ENCODE measurements around the gene PRR35. TPM values are rescaled to one million over a fixed set of nuclear protein-coding genes. Genes with fewer than 3 reads are reported as not detected.

PRR35 gene
- polyA plus RNA-seq, 1 donor from 2014 or later: not detected

DNA sequence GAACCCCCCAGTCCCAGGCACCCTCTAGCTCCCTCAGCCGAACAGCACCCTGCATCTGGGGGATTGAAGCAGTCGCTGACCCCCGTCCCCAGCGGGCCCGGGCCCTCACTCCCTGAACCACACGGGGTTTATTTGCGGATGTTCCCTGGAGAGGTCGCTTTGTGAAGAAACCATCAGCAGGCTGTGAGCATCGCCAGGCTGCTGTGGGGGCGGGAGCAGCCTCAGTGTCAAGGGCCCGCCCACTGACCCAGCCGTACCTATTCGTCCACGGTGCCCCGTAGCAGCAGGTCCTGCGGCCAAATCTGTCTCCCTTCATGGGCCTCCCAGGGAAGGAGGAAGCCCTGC lies 23.2 kb downstream of the PRR35 start:
- Histone ChIP-seq H3K79me2 (replicated peaks; ENCODE audit: insufficient read depth, low read length) (no peaks in the 10 kb centered on the region), H3K4me3 (ENCODE audit: low read length) (no peak overlapping the region), H3K27ac (ENCODE audit: low read length) (no peak overlapping the region), H3K9ac (ENCODE audit: low read length) (no peak overlapping the region), H3K27me3 (ENCODE audit: insufficient read depth, low read depth, low read length) (no peaks in the 10 kb centered on the region), H3F3A (ENCODE audit: insufficient read depth, low read length, poor library complexity, severe bottlenecking) (no peaks in the 10 kb centered on the region), H3K4me2 (ENCODE audit: low read length) (no peak overlapping the region), H4K20me1 (ENCODE audit: insufficient read depth) (no peaks in the 10 kb centered on the region), H3K36me3 (ENCODE audit: insufficient read depth, low read length) (no peaks in the 10 kb centered on the region), H3K9me2 (ENCODE audit: insufficient read depth, low read length) (no peaks in the 10 kb centered on the region), H3K9me3 (ENCODE audit: low read length) (no peaks in the 10 kb centered on the region), H2AFZ (ENCODE audit: low read depth, low read length) (no peak overlapping the region)
- TF ChIP-seq, protein P1, sequence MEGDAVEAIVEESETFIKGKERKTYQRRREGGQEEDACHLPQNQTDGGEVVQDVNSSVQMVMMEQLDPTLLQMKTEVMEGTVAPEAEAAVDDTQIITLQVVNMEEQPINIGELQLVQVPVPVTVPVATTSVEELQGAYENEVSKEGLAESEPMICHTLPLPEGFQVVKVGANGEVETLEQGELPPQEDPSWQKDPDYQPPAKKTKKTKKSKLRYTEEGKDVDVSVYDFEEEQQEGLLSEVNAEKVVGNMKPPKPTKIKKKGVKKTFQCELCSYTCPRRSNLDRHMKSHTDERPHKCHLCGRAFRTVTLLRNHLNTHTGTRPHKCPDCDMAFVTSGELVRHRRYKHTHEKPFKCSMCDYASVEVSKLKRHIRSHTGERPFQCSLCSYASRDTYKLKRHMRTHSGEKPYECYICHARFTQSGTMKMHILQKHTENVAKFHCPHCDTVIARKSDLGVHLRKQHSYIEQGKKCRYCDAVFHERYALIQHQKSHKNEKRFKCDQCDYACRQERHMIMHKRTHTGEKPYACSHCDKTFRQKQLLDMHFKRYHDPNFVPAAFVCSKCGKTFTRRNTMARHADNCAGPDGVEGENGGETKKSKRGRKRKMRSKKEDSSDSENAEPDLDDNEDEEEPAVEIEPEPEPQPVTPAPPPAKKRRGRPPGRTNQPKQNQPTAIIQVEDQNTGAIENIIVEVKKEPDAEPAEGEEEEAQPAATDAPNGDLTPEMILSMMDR (IDR thresholded peaks at IDR 0.05; ENCODE audit: poor library complexity, severe bottlenecking): no peak

DNA sequence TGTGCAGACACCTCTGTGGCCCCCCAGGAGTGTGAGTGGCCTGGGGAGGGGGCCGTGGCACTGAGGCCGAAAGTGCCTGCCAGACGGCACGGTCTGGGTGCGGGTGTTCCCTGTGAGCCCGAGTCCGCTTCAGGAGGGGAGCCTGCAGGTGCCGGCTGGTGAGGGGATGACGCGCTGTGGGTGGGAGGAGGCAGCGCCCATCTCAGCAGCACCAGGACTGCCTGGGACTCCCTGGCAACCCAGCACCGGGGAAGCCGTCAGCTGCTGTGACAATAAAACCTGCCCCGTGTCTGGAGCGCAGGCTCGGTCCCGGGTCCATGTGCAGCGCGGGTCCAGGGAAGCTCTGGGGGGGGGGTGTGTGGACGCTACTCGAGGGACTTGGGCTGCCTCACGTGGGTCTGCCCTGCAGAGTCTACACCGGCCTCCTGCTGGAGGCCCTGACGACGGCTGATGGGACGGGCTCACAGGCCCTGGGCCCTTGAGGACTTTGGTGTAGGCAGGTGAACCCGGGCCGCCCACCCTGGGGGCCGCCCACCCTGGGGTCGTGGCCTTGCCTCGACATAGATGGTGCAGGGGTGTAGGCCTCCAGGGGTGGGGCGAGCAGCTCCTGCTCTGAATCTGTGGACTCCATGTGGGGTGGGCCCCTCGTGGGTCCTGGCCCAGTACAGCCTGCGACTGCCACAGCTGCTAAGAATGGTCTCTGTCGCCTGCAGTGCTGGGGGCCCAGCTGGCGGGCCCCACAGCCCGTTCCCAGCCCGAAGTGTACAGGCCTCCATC lies 23.8 kb downstream of the PRR35 start:
- Histone ChIP-seq H3K27me3 (ENCODE audit: insufficient read depth, low read depth, low read length) (no peaks in the 10 kb centered on the region), H3K36me3 (ENCODE audit: insufficient read depth, low read length) (no peaks in the 10 kb centered on the region), H3F3A (ENCODE audit: insufficient read depth, low read length, poor library complexity, severe bottlenecking) (no peaks in the 10 kb centered on the region), H3K4me3 (ENCODE audit: low read length) (no peak overlapping the region), H3K27ac (ENCODE audit: low read length) (no peak overlapping the region), H3K9me3 (ENCODE audit: low read length) (no peaks in the 10 kb centered on the region), H3K9ac (ENCODE audit: low read length) (no peak overlapping the region), H3K79me2 (replicated peaks; ENCODE audit: insufficient read depth, low read length) (no peaks in the 10 kb centered on the region), H2AFZ (ENCODE audit: low read depth, low read length) (no peak overlapping the region), H3K4me2 (ENCODE audit: low read length) (no peak overlapping the region), H4K20me1 (ENCODE audit: insufficient read depth) (no peaks in the 10 kb centered on the region), H3K9me2 (ENCODE audit: insufficient read depth, low read length) (no peaks in the 10 kb centered on the region)
- TF ChIP-seq, protein P2, sequence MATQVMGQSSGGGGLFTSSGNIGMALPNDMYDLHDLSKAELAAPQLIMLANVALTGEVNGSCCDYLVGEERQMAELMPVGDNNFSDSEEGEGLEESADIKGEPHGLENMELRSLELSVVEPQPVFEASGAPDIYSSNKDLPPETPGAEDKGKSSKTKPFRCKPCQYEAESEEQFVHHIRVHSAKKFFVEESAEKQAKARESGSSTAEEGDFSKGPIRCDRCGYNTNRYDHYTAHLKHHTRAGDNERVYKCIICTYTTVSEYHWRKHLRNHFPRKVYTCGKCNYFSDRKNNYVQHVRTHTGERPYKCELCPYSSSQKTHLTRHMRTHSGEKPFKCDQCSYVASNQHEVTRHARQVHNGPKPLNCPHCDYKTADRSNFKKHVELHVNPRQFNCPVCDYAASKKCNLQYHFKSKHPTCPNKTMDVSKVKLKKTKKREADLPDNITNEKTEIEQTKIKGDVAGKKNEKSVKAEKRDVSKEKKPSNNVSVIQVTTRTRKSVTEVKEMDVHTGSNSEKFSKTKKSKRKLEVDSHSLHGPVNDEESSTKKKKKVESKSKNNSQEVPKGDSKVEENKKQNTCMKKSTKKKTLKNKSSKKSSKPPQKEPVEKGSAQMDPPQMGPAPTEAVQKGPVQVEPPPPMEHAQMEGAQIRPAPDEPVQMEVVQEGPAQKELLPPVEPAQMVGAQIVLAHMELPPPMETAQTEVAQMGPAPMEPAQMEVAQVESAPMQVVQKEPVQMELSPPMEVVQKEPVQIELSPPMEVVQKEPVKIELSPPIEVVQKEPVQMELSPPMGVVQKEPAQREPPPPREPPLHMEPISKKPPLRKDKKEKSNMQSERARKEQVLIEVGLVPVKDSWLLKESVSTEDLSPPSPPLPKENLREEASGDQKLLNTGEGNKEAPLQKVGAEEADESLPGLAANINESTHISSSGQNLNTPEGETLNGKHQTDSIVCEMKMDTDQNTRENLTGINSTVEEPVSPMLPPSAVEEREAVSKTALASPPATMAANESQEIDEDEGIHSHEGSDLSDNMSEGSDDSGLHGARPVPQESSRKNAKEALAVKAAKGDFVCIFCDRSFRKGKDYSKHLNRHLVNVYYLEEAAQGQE (IDR thresholded peaks at IDR 0.05; ENCODE audit: borderline replicate concordance): no peak
- TF ChIP-seq EZH2 (IDR thresholded peaks at IDR 0.05; ENCODE audit: borderline replicate concordance, insufficient read depth, low read length, poor library complexity, severe bottlenecking) (no peak), SMC3 (conservative IDR thresholded peaks at IDR 0.05; ENCODE audit: poor library complexity) (no peak), MXI1 (conservative IDR thresholded peaks at IDR 0.05; ENCODE audit: poor library complexity, severe bottlenecking) (no peak), RAD21 (conservative IDR thresholded peaks at IDR 0.05) (no peak), POLR2AphosphoS5 (IDR thresholded peaks at IDR 0.05) (no peak), TAF1 (IDR thresholded peaks at IDR 0.05; ENCODE audit: low read depth) (no peak), EP300 (conservative IDR thresholded peaks at IDR 0.05; ENCODE audit: poor library complexity, severe bottlenecking) (no peak)
- TF ChIP-seq, protein P1 (IDR thresholded peaks at IDR 0.05; ENCODE audit: poor library complexity, severe bottlenecking): no peak
